A549 (cell line): ENCODE measurements around the gene CNTNAP2.

Experiments
- CEBPB ChIP-seq, 2 experiments: fragments of >200 bp in 1 of 2; sonication (Bioruptor Twin) in 1 of 2; formaldehyde crosslinking in 1 of 2; IDR thresholded peaks; 2 replicates each; pipeline ENCODE4 v1.6.1; 2012 to 2016
- HOXA7 ChIP-seq: fragments of 250-450 bp; sonication (Bioruptor Pico); IDR thresholded peaks from 2 replicates; pipeline ENCODE4 v1.5.0; 2020; ENCODE audit warnings: mild to moderate bottlenecking, moderate library complexity
- JUNB ChIP-seq: fragments of >200 bp; sonication (Bioruptor Twin); formaldehyde crosslinking; IDR thresholded peaks from 2 replicates; pipeline ENCODE4 v1.6.1; 2016
- NPAS2 ChIP-seq: fragments of 250-450 bp; sonication (Bioruptor Pico); IDR thresholded peaks from 2 replicates; pipeline ENCODE4 v1.8.0; 2022; ENCODE audit warnings: mild to moderate bottlenecking, moderate library complexity, borderline replicate concordance
- POLR2A ChIP-seq: IDR thresholded peaks from 2 replicates; pipeline ENCODE4 v1.6.1; 2012; ENCODE audit warnings: mild to moderate bottlenecking, low read length
- RAD21 ChIP-seq, 2 experiments: fragments of >200 bp in 1 of 2; sonication (Bioruptor Twin) in 1 of 2; formaldehyde crosslinking in 1 of 2; IDR thresholded peaks in 1 of 2; conservative IDR thresholded peaks in 1 of 2; 2 replicates in 1 of 2; 3 replicates in 1 of 2; pipeline ENCODE4 v1.6.1; 2012 to 2018; ENCODE audit warnings: inconsistent platforms in 1 of 2
- TF ChIP-seq, protein P1 (sequence below): fragments of 150-350 bp; IDR thresholded peaks from 2 replicates; pipeline ENCODE4 v1.6.1; 2014; ENCODE audit warnings: low read depth, mild to moderate bottlenecking, low read length
- TF ChIP-seq, protein P2 (sequence below): fragments of >200 bp; sonication (Bioruptor Twin); formaldehyde crosslinking; IDR thresholded peaks from 3 replicates; pipeline ENCODE4 v1.5.1; 2016
- TF ChIP-seq, protein P3 (sequence below): fragments of 450-650 bp; IDR thresholded peaks from 2 replicates; pipeline ENCODE4 v1.6.1; 2014; ENCODE audit warnings: antibody characterized with exemption

DNA sequence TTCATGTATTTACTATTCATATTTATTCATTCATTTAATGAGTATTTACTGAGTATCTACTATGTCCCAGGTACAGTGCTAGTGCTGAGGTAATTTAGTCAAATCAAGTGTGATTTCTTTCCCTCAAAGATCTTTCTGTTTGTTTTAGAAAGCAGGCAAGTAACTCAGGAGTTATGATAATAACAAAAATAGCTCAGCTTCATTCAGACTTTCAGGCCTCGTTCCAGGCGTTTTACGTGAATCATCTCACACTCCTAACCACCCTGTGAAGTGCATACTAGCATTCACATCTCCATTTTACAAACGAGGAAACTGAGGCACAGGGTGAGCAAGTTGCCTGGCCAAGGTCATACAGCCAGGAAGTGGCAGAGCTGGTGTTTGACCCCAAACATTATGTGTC is 2005.2 kb downstream of the CNTNAP2 start:
- TF ChIP-seq, protein P1, sequence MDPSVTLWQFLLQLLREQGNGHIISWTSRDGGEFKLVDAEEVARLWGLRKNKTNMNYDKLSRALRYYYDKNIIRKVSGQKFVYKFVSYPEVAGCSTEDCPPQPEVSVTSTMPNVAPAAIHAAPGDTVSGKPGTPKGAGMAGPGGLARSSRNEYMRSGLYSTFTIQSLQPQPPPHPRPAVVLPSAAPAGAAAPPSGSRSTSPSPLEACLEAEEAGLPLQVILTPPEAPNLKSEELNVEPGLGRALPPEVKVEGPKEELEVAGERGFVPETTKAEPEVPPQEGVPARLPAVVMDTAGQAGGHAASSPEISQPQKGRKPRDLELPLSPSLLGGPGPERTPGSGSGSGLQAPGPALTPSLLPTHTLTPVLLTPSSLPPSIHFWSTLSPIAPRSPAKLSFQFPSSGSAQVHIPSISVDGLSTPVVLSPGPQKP: no peak
- TF ChIP-seq NPAS2 (CRISPR knock-in tag) (no peak), POLR2A (no peak), HOXA7 (CRISPR knock-in tag) (no peak), RAD21 (conservative IDR thresholded peaks at IDR 0.05 in 1 of 2, IDR thresholded peaks at IDR 0.05 in 1 of 2) (no peak), JUNB (no peak), CEBPB (IDR thresholded peaks at IDR 0.05) (no peak)
- TF ChIP-seq, protein P2, sequence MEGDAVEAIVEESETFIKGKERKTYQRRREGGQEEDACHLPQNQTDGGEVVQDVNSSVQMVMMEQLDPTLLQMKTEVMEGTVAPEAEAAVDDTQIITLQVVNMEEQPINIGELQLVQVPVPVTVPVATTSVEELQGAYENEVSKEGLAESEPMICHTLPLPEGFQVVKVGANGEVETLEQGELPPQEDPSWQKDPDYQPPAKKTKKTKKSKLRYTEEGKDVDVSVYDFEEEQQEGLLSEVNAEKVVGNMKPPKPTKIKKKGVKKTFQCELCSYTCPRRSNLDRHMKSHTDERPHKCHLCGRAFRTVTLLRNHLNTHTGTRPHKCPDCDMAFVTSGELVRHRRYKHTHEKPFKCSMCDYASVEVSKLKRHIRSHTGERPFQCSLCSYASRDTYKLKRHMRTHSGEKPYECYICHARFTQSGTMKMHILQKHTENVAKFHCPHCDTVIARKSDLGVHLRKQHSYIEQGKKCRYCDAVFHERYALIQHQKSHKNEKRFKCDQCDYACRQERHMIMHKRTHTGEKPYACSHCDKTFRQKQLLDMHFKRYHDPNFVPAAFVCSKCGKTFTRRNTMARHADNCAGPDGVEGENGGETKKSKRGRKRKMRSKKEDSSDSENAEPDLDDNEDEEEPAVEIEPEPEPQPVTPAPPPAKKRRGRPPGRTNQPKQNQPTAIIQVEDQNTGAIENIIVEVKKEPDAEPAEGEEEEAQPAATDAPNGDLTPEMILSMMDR: no peak
- TF ChIP-seq, protein P3, sequence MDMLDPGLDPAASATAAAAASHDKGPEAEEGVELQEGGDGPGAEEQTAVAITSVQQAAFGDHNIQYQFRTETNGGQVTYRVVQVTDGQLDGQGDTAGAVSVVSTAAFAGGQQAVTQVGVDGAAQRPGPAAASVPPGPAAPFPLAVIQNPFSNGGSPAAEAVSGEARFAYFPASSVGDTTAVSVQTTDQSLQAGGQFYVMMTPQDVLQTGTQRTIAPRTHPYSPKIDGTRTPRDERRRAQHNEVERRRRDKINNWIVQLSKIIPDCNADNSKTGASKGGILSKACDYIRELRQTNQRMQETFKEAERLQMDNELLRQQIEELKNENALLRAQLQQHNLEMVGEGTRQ: no peak
